NOMO-1 treated with dmso at 0.1 percent for 144 hours (cell line): Measurements from ENCODE around the gene HIGD1C.
"Not testable (repeated sequence)": the region's sequence is repeated elsewhere in the genome, so short reads cannot be mapped to it uniquely, and the experiment has no call there.

Experiments used
- DNase-seq: peaks from one replicate; lab custom pipeline; 2025; ENCODE audit not compliant: unreplicated experiment; lab: John Stamatoyannopoulos, UW

HIGD1C gene

DNA sequence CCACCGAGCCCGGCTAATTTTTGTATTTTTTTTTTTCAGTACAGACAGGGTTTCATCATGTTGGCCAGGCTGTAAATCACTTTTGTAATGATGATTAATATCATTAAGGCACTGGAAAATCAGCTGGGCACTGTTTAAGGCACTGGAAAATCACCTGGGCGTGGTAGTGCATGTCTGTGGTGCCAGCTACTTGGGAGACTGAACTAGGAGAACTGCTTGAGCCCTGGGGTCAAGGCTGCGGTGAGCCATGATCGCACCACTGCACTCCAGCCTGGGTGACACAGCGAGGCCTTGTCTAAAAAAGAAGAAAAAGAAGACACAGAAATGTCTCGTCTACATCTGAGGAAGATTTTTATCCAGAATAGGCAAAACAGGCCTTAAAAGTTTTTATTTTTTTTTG lies 61.1 kb downstream of the HIGD1C start:
- DNase-seq: no peak

DNA sequence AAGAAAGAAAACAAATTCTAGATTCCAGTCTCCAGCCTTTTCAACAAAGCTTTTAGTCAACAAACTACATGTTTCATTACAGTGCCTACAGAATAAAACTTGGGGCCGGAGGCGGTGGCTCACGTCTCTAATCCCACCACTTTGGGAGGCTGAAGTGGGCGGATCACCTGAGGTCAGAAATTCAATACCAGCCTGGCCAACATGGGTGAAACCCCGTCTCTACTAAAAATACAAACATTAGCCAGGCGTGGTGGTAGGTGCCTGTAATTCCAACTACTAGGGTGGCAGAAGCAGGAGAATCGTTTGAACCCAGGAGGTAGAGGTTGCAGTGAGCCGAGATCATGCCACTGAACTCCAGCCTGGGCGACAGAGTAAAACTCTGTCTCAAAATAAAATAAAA lies 62.1 kb downstream of the HIGD1C start:
- not testable (repeated sequence) for DNase-seq

DNA sequence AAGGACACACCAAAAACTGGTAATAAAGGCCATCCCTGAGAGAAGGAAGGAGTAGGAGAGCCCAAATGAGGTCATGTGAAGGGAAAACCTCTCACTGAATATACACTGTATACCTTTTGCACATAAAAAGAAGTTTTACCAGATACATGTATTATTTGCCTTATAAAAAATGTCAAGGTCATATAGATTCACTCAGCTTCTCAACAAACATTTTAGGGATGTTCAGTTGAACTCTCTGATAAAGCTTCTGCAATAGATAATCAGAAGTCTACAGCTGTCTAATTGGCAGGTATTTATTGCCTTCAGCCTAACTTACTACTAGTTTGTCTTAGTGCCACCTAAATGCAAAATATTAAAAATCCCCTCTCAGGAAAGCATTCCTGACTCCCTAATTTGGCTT lies 65.1 kb downstream of the HIGD1C start:
- DNase-seq: no peak

DNA sequence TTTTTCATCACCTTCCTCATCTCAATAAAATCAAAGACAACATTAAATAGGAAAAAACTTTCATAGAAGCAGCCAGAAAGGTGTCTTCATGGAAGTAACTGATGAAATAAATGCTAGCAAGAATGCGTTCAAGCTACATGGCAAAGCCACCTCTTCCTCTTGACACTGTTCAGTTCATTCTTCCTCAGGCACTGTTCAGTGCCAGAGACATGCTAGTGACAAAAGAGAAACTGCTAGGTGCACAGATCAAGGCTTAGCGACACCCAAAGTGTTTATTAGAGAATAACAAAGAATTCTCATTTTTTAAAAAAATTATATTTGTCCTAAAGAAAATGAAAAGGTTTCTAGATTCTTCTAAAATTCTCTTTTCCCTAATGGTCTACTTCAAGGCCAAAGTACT lies 66.6 kb downstream of the HIGD1C start:
- no peak for DNase-seq

DNA sequence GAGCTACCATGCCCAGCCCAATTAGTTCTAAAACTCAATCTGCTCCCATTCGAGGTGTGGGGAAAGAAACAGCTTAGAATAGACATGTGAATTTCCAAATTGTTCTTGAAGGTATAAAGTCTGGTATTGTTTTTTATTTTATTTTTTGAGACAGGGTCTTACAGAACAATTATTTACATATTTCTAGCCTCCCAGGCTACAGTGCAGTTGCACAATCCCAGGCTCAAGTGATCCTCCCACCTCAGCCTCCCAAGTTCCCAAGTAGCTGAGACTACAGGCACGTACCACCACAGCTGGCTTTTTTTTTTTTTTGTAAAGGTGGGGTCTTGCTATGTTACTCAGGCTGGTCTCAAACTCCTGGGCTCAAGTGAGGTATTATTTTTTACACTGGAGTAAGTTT lies 67.6 kb downstream of the HIGD1C start:
- DNase-seq: no peak
